IMR-90 (cell line): ENCODE measurements around the gene PEX26. TPM values are rescaled to one million over a fixed set of nuclear protein-coding genes. Genes with fewer than 3 reads are reported as not detected.

Experiments
- ATAC-seq: fragments of 200-7000 bp; cut with Tn5 transposase; 2 replicates; pipeline ENCODE4 v1.9.1; 2020; ENCODE audit warnings: low read depth, mild to moderate bottlenecking, moderate library complexity
- BruUV-seq: library from RNA; stranded (reverse); fragments of 400-500 nt; replicated peaks from 2 replicates; lab custom pipeline; 2021; lab: Mats Ljungman, UMichigan
- CTCF ChIA-PET: fragments of 300-600 bp; formaldehyde crosslinking; extraction: SDS; loops from one replicate; lab custom pipeline; 2021; ENCODE audit warnings: antibody characterized with exemption; lab: Yijun Ruan, JAX
- POLR2A ChIA-PET: fragments of 300-600 bp; sonication (Branson Sonifier 250); formaldehyde crosslinking; loops from one replicate; lab custom pipeline; 2022; ENCODE audit warnings: antibody characterized with exemption; ENCODE audit not compliant: unreplicated experiment; lab: Charles Lee
- DNase-seq: peaks from one replicate; pipeline ENCODE4 v3.0.0; 2013
- H2AFZ ChIP-seq: replicated peaks from 2 replicates; pipeline ENCODE3; 2013; ENCODE audit warnings: low read length, mild to moderate bottlenecking; ENCODE audit not compliant: poor library complexity
- H2AK5ac ChIP-seq: 2 replicates; pipeline ENCODE4 v1.6.1; 2013; ENCODE audit warnings: low read depth, low read length, inconsistent platforms
- H2AK9ac ChIP-seq: replicated peaks from 2 replicates; pipeline ENCODE3; 2013; ENCODE audit warnings: mild to moderate bottlenecking, low read depth, low read length, moderate library complexity; ENCODE audit not compliant: poor library complexity
- H2BK120ac ChIP-seq: 2 replicates; pipeline ENCODE4 v1.6.1; 2013; ENCODE audit warnings: low read depth, low read length, inconsistent platforms
- H2BK15ac ChIP-seq: 3 replicates; pipeline ENCODE4 v1.6.1; 2013; ENCODE audit warnings: low read depth, low read length, inconsistent platforms
- H2BK20ac ChIP-seq: 2 replicates; pipeline ENCODE4 v1.6.1; 2013; ENCODE audit warnings: low read depth, mild to moderate bottlenecking, inconsistent platforms, low read length, moderate library complexity
- H2BK5ac ChIP-seq: 2 replicates; pipeline ENCODE4 v1.6.1; 2013; ENCODE audit warnings: mild to moderate bottlenecking, low read depth, low read length, inconsistent platforms; ENCODE audit not compliant: poor library complexity, severe bottlenecking
- H3K14ac ChIP-seq: replicated peaks from 2 replicates; pipeline ENCODE4 v1.6.1; 2013; ENCODE audit warnings: low read depth, low read length, inconsistent platforms
- H3K18ac ChIP-seq: 2 replicates; pipeline ENCODE4 v1.6.1; 2013; ENCODE audit warnings: low read depth, low read length, control low read depth
- H3K23ac ChIP-seq: 2 replicates; pipeline ENCODE4 v1.6.1; 2013; ENCODE audit warnings: low read depth, low read length, inconsistent platforms
- H3K27ac ChIP-seq: 2 replicates; pipeline ENCODE4 v1.5.1; 2013; ENCODE audit warnings: mild to moderate bottlenecking, control low read depth, low read length; ENCODE audit not compliant: insufficient read depth
- H3K27me3 ChIP-seq: 2 replicates; pipeline ENCODE4 v1.6.1; 2013; ENCODE audit warnings: low read length; ENCODE audit not compliant: control insufficient read depth, insufficient read depth
- H3K36me3 ChIP-seq: 2 replicates; pipeline ENCODE4 v1.6.1; 2013; ENCODE audit warnings: low read length, mixed read lengths; ENCODE audit not compliant: control insufficient read depth, insufficient read depth
- H3K4ac ChIP-seq: 2 replicates; pipeline ENCODE4 v1.6.1; 2013; ENCODE audit warnings: low read depth, low read length, inconsistent platforms
- H3K4me1 ChIP-seq: 2 replicates; pipeline ENCODE4 v1.6.1; 2013; ENCODE audit warnings: low read length, mixed read lengths; ENCODE audit not compliant: control insufficient read depth, insufficient read depth
- H3K4me2 ChIP-seq: 2 replicates; pipeline ENCODE4 v1.6.1; 2013; ENCODE audit warnings: low read depth, mild to moderate bottlenecking, control low read depth, low read length, moderate library complexity
- H3K4me3 ChIP-seq: 2 replicates; pipeline ENCODE4 v1.5.1; 2013; ENCODE audit warnings: low read depth, mild to moderate bottlenecking, control low read depth, low read length, moderate library complexity; ENCODE audit not compliant: insufficient read depth
- H3K56ac ChIP-seq: 2 replicates; pipeline ENCODE4 v1.6.1; 2013; ENCODE audit warnings: low read length, inconsistent platforms; ENCODE audit not compliant: insufficient read depth; ENCODE audit errors: extremely low read depth
- H3K79me1 ChIP-seq, 2 experiments: 2 replicates each; pipeline ENCODE4 v1.6.1; 2013; ENCODE audit warnings: low read length in 2 of 2, inconsistent platforms in 1 of 2, low read depth in 1 of 2
- H3K9ac ChIP-seq: 2 replicates; pipeline ENCODE4 v1.6.1; 2013; ENCODE audit warnings: low read depth, low read length, control low read depth
- H3K9me1 ChIP-seq: 2 replicates; pipeline ENCODE4 v1.6.1; 2013; ENCODE audit warnings: low read length, inconsistent platforms; ENCODE audit not compliant: insufficient read depth
- H3K9me3 ChIP-seq: 2 replicates; pipeline ENCODE4 v1.6.1; 2013; ENCODE audit warnings: low read length; ENCODE audit not compliant: control insufficient read depth, insufficient read depth
- H4K20me1 ChIP-seq: 2 replicates; pipeline ENCODE4 v1.6.1; 2013; ENCODE audit warnings: low read length, inconsistent platforms; ENCODE audit not compliant: insufficient read depth
- H4K5ac ChIP-seq: 2 replicates; pipeline ENCODE4 v1.6.1; 2013; ENCODE audit warnings: mild to moderate bottlenecking, low read depth, low read length, control low read depth
- H4K8ac ChIP-seq, 2 experiments: 2 replicates each; pipeline ENCODE4 v1.6.1; 2013; ENCODE audit warnings: low read depth in 2 of 2, low read length in 2 of 2, control low read depth in 1 of 2, inconsistent platforms in 1 of 2
- H4K91ac ChIP-seq: 2 replicates; pipeline ENCODE4 v1.6.1; 2013; ENCODE audit warnings: low read depth, low read length, inconsistent platforms; ENCODE audit not compliant: insufficient read depth
- BHLHE40 ChIP-seq: fragments of 150-350 bp; IDR thresholded peaks from 2 replicates; pipeline ENCODE4 v1.6.1; 2016; ENCODE audit warnings: mild to moderate bottlenecking, low read depth, low read length
- CEBPB ChIP-seq: IDR thresholded peaks from 2 replicates; pipeline ENCODE4 v1.6.1; 2012; ENCODE audit warnings: low read depth, low read length, improper control_type of control experiment
- CHD1 ChIP-seq: IDR thresholded peaks from 2 replicates; pipeline ENCODE4 v1.6.1; 2012; ENCODE audit warnings: low read depth, low read length, improper control_type of control experiment
- FOS ChIP-seq: fragments of 150-350 bp; IDR thresholded peaks from 2 replicates; pipeline ENCODE4 v1.6.1; 2016; ENCODE audit warnings: low read depth, low read length
- MAFK ChIP-seq: IDR thresholded peaks from 2 replicates; pipeline ENCODE4 v1.6.1; 2012; ENCODE audit warnings: low read depth, low read length, improper control_type of control experiment
- MAZ ChIP-seq: IDR thresholded peaks from 2 replicates; pipeline ENCODE4 v1.6.1; 2012; ENCODE audit warnings: low read depth, mild to moderate bottlenecking, low read length, improper control_type of control experiment, moderate library complexity, borderline replicate concordance
- MXI1 ChIP-seq: IDR thresholded peaks from 2 replicates; pipeline ENCODE4 v1.6.1; 2012; ENCODE audit warnings: low read depth, mild to moderate bottlenecking, low read length, moderate library complexity, borderline replicate concordance
- NFE2L2 ChIP-seq: fragments of 150-350 bp; IDR thresholded peaks from 2 replicates; pipeline ENCODE4 v1.6.1; 2016; ENCODE audit warnings: low read depth, mild to moderate bottlenecking, low read length
- POLR2A ChIP-seq: IDR thresholded peaks from 2 replicates; pipeline ENCODE4 v1.6.1; 2012; ENCODE audit warnings: mild to moderate bottlenecking, low read depth, low read length
- RAD21 ChIP-seq: IDR thresholded peaks from 2 replicates; pipeline ENCODE4 v1.6.1; 2012; ENCODE audit warnings: low read length, improper control_type of control experiment
- RCOR1 ChIP-seq: IDR thresholded peaks from 2 replicates; pipeline ENCODE4 v1.6.1; 2012; ENCODE audit warnings: mild to moderate bottlenecking, low read length, improper control_type of control experiment; ENCODE audit not compliant: insufficient replicate concordance
- RFX5 ChIP-seq: IDR thresholded peaks from 2 replicates; pipeline ENCODE4 v1.8.0; 2012; ENCODE audit warnings: low read depth, mild to moderate bottlenecking, low read length, moderate library complexity
- SMC3 ChIP-seq: fragments of 150-350 bp; IDR thresholded peaks from 2 replicates; pipeline ENCODE4 v1.6.1; 2016; ENCODE audit warnings: low read depth, mild to moderate bottlenecking, antibody characterized with exemption, low read length, moderate library complexity
- WGBS, 2 experiments: methylation state at CpG; one replicate each; pipeline versions ENCODE4 v1.1.5 to v1.1.7; 2013; ENCODE audit warnings: missing lambda C conversion rate in 2 of 2; ENCODE audit not compliant: insufficient read length in 1 of 2; ENCODE audit errors: extremely low coverage in 2 of 2; 5-methylcytosine and 5-hydroxymethylcytosine counted together
- dilution Hi-C: fragments of 300-500 bp; cut with HindIII; formaldehyde crosslinking; loops from one replicate; pipeline ENCODE4 v1.14.3; 2018; ENCODE audit warnings: low sequenced_read_pairs; ENCODE audit not compliant: unreplicated experiment
- in situ Hi-C: fragments of 300-500 bp; cut with MboI; formaldehyde crosslinking; loops from 3 replicates; pipeline ENCODE4 v1.14.3; 2019; ENCODE audit warnings: low sequenced_read_pairs, inconsistent platforms, mixed read lengths
- intact Hi-C: fragments of 100-400 bp; cut with micrococcal nuclease; formaldehyde crosslinking; loops from 2 replicates; pipeline ENCODE4 v1.10.0; 2022
- polyA plus RNA-seq, 3 experiments: library from polyadenylated mRNA; depleted of rRNA; stranded (reverse); fragments of >200 nt; gene quantifications; 2 replicates each; pipeline ENCODE4 v1.2.3, GENCODE V29; 2012; ENCODE audit warnings: low replicate concordance in 1 of 3
- total RNA-seq: library from RNA; depleted of rRNA; stranded (reverse); fragments of >200 nt; gene quantifications from 2 replicates; pipeline ENCODE4 v1.2.3, GENCODE V29; 2012
- TF ChIP-seq, protein P1 (sequence below): fragments of 150-350 bp; IDR thresholded peaks from 2 replicates; pipeline ENCODE4 v1.6.1; 2017; ENCODE audit warnings: mild to moderate bottlenecking, antibody characterized with exemption, low read length, low read depth
- TF ChIP-seq, protein P2 (sequence below): conservative IDR thresholded peaks from 2 replicates; pipeline ENCODE4 v1.5.1; 2012; ENCODE audit warnings: mild to moderate bottlenecking, low read depth, low read length, improper control_type of control experiment
- TF ChIP-seq, protein P3 (sequence below): fragments of 150-350 bp; IDR thresholded peaks from 2 replicates; pipeline ENCODE4 v1.6.1; 2016; ENCODE audit warnings: low read depth, mild to moderate bottlenecking, low read length, moderate library complexity, borderline replicate concordance

PEX26 gene
- total and polyA plus RNA-seq, 2 of the 4 experiments (the other 2 are of a cell fraction), result 12.2 to 18.5 TPM

DNA sequence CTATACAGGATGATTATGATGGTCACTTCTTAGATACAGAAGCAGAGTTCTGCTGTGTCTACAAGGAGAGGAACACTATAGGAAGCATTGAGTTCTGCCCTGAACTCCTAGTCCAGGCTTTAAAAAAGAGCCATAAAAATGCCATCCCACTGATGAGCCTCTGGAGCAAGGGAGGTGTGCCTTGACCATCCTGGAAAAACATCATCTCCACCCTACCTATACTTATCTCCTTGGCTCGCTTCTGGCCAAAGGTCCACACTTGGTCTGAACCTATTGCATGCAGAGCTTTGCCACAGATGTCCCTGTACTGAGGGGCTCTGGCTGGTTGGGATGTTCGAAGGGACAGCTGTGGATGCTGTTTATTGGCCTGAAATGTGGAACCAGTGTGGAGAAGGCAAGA, 4.3 kb upstream of the PEX26 start:
- H4K20me1 ChIP-seq, result no peaks in the 10 kb centered on the region
- no peak overlapping the region for H3K14ac ChIP-seq
- no peak overlapping the region for H4K91ac ChIP-seq
- H2AFZ ChIP-seq, result no peak overlapping the region
- ATAC-seq (no peak), DNase-seq (no peak)
- H3K18ac ChIP-seq, result no peak overlapping the region
- no peak overlapping the region for H2AK5ac ChIP-seq
- CTCF ChIA-PET, result no interaction called here
- no peak overlapping the region for H2BK5ac ChIP-seq
- H3K9me1 ChIP-seq, result no peaks in the 10 kb centered on the region
- H3K4me3 ChIP-seq, result no peak overlapping the region
- H4K5ac ChIP-seq, result no peak overlapping the region
- no peaks in the 10 kb centered on the region for H3K36me3 ChIP-seq
- H4K8ac ChIP-seq, result no peak overlapping the region
- H2BK120ac ChIP-seq, result no peak overlapping the region
- no peak overlapping the region for H3K4ac ChIP-seq
- no peak overlapping the region for H2AK9ac ChIP-seq
- H2BK20ac ChIP-seq, result no peak overlapping the region
- dilution Hi-C loops (no loop called here), intact Hi-C loops (loop anchor here (10.0 kb wide), 2 partner anchors 519 to 999 kb away; no protein-coding TSS in a partner anchor), in situ Hi-C loops (loop anchor here (5.0 to 25.0 kb wide), 2 partner anchors 241 to 511 kb away; partner anchors contain the start of gene SLC25A18)
- no peak overlapping the region for H3K27ac ChIP-seq
- H3K79me1 ChIP-seq, result peaks cover 8 to 15% of the 10 kb centered on the region in 2 experiments; a peak in 3 of 4 replicates
- no peaks in the 10 kb centered on the region for H3K27me3 ChIP-seq
- no peak overlapping the region for H3K4me2 ChIP-seq
- no TSS peak for BruUV-seq
- H3K9ac ChIP-seq, result no peak overlapping the region
- WGBS, 2 experiments, result no CpG with 5 or more reads among the region's 2 CpGs
- TF ChIP-seq, protein P1, sequence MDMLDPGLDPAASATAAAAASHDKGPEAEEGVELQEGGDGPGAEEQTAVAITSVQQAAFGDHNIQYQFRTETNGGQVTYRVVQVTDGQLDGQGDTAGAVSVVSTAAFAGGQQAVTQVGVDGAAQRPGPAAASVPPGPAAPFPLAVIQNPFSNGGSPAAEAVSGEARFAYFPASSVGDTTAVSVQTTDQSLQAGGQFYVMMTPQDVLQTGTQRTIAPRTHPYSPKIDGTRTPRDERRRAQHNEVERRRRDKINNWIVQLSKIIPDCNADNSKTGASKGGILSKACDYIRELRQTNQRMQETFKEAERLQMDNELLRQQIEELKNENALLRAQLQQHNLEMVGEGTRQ, result no peak
- TF ChIP-seq CHD1, result no peak
- TF ChIP-seq NFE2L2, result no peak
- no peak for TF ChIP-seq CEBPB
- no peak for TF ChIP-seq RAD21
- no peak for TF ChIP-seq MAFK
- no peak for TF ChIP-seq FOS
- no peak for TF ChIP-seq MXI1
- no peak for TF ChIP-seq SMC3
- TF ChIP-seq BHLHE40, result no peak
- TF ChIP-seq, protein P2, sequence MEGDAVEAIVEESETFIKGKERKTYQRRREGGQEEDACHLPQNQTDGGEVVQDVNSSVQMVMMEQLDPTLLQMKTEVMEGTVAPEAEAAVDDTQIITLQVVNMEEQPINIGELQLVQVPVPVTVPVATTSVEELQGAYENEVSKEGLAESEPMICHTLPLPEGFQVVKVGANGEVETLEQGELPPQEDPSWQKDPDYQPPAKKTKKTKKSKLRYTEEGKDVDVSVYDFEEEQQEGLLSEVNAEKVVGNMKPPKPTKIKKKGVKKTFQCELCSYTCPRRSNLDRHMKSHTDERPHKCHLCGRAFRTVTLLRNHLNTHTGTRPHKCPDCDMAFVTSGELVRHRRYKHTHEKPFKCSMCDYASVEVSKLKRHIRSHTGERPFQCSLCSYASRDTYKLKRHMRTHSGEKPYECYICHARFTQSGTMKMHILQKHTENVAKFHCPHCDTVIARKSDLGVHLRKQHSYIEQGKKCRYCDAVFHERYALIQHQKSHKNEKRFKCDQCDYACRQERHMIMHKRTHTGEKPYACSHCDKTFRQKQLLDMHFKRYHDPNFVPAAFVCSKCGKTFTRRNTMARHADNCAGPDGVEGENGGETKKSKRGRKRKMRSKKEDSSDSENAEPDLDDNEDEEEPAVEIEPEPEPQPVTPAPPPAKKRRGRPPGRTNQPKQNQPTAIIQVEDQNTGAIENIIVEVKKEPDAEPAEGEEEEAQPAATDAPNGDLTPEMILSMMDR, result no peak
- no peak for TF ChIP-seq RFX5
- TF ChIP-seq RCOR1, result no peak
- TF ChIP-seq, protein P3, sequence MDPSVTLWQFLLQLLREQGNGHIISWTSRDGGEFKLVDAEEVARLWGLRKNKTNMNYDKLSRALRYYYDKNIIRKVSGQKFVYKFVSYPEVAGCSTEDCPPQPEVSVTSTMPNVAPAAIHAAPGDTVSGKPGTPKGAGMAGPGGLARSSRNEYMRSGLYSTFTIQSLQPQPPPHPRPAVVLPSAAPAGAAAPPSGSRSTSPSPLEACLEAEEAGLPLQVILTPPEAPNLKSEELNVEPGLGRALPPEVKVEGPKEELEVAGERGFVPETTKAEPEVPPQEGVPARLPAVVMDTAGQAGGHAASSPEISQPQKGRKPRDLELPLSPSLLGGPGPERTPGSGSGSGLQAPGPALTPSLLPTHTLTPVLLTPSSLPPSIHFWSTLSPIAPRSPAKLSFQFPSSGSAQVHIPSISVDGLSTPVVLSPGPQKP, result no peak
- no peak for TF ChIP-seq MAZ
- no peak for TF ChIP-seq POLR2A
- H3K56ac ChIP-seq, result no peak overlapping the region
- no peak overlapping the region for H2BK15ac ChIP-seq
- no peak overlapping the region for H3K23ac ChIP-seq
- POLR2A ChIA-PET, result no interaction called here
- H3K9me3 ChIP-seq, result no peaks in the 10 kb centered on the region
- peaks cover 2% of the 10 kb centered on the region for H3K4me1 ChIP-seq
